ENCODE measurements around the gene C5. TPM values are rescaled to one million over a fixed set of nuclear protein-coding genes. Genes with fewer than 3 reads are reported as not detected.
"Not testable (repeated sequence)": the region's sequence is repeated elsewhere in the genome, so short reads cannot be mapped to it uniquely, and the experiment has no call there.

The C5 gene
- total RNA-seq, 5 donors from 2014 or later (not counting 1 experiment from before 2014, with no cell fraction given) = 0.90 to 2.4 (median 1.7) TPM

DNA sequence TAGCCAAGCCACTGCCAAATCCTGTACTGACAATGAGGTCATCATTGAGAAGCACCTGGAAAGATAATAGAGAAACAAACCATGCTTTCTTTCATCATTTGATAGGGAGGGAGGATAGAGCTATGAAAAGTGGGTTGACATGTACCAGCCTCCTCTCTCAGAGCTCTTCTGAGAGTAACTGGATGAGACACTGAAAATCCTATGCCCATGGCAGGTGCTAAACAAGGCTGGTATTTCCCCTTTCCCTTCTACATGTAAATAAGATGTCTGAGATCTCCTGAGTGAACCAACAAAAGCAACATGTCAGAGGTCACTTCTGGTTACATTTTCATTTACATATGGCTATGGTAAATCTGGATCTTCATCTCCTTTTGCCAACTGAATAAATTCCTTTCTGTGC, 78.1 kb downstream of the C5 start:
- Mint-ChIP-seq H3K36me3 (no peaks in the 10 kb centered on the region), H3K27ac (no peak overlapping the region), H3K4me3 (no peak overlapping the region), H3K4me1 (peaks cover 15 to 18% (median 17%) of the 10 kb centered on the region in 3 donors), H3K9me3 (no peaks in the 10 kb centered on the region), H3K27me3 (no peaks in the 10 kb centered on the region)
- POLR2A ChIA-PET = no interaction called here
- ATAC-seq (replicated peaks in 1 of 4) (no peak), DNase-seq (no peak)
- Histone ChIP-seq H3K27ac (ENCODE audit: low read length) (no peak overlapping the region), H3K27me3 (replicated peaks in 1 of 2; ENCODE audit: control insufficient read depth in 2 of 2, extremely low read depth in 1 of 2, insufficient read depth in 2 of 2, low read length in 1 of 2) (no peaks in the 10 kb centered on the region), H3K36me3 (ENCODE audit: control insufficient read depth in 2 of 2, extremely low read depth in 1 of 2, insufficient read depth in 1 of 2, low read length in 1 of 2) (no peaks in the 10 kb centered on the region), H3K4me3 (ENCODE audit: control insufficient read depth in 1 of 2, extremely low read depth in 1 of 2, low read length in 1 of 2) (no peak overlapping the region), H3K9me3 (no peaks in the 10 kb centered on the region), H3K4me1 (ENCODE audit: control insufficient read depth in 1 of 2, extremely low read depth in 1 of 2, insufficient read depth in 2 of 2, low read length in 2 of 2) (peaks cover 8 to 9% of the 10 kb centered on the region in 2 experiments)
- CTCF ChIA-PET = interaction anchor here in 1 of 2 donors (0.5 kb wide), 1 partner anchor 124 kb away, joined by 3 read pairs; no protein-coding TSS in a partner anchor

DNA sequence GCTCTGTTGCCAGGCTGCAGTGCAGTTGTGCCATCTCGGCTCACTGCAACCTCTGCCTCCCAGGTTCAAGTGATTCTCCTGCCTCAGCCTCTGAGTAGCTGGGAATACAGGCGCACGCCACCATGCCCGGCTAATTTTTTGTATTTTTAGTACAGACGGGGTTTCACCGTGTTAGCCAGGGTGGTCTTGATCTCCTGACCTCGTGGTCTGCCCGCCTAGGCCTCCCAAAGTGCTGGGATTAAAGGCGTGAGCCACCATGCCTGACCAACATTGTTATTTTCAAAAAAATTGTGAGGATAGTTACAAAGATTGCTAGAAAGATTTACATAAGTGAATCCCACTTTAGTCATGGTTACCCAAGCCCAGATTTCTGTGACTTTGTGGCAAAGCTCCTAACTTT, 78.6 kb downstream of the C5 start:
- H3K36me3 ChIP-seq (ENCODE audit: control insufficient read depth in 2 of 2, extremely low read depth in 1 of 2, insufficient read depth in 1 of 2, low read length in 1 of 2); H3K27ac Mint-ChIP-seq; H3K27ac ChIP-seq (ENCODE audit: low read length); H3K36me3 Mint-ChIP-seq; H3K9me3 ChIP-seq; DNase-seq; POLR2A ChIA-PET; ATAC-seq (replicated peaks in 1 of 4); H3K27me3 ChIP-seq (replicated peaks in 1 of 2; ENCODE audit: control insufficient read depth in 2 of 2, extremely low read depth in 1 of 2, insufficient read depth in 2 of 2, low read length in 1 of 2); H3K4me3 Mint-ChIP-seq; H3K27me3 Mint-ChIP-seq; H3K4me1 ChIP-seq (ENCODE audit: control insufficient read depth in 1 of 2, extremely low read depth in 1 of 2, insufficient read depth in 2 of 2, low read length in 2 of 2); H3K4me3 ChIP-seq (ENCODE audit: control insufficient read depth in 1 of 2, extremely low read depth in 1 of 2, low read length in 1 of 2); H3K9me3 Mint-ChIP-seq: not testable (repeated sequence)
- CTCF ChIA-PET = interaction anchor here in 1 of 2 donors (0.5 kb wide), 1 partner anchor 124 kb away, joined by 3 read pairs; no protein-coding TSS in a partner anchor
- H3K4me1 Mint-ChIP-seq = peaks cover 16 to 18% (median 17%) of the 10 kb centered on the region in 3 donors
- WGBS (ENCODE audit: insufficient coverage) = 89% methylated on average over 5 of the region's 9 CpGs

DNA sequence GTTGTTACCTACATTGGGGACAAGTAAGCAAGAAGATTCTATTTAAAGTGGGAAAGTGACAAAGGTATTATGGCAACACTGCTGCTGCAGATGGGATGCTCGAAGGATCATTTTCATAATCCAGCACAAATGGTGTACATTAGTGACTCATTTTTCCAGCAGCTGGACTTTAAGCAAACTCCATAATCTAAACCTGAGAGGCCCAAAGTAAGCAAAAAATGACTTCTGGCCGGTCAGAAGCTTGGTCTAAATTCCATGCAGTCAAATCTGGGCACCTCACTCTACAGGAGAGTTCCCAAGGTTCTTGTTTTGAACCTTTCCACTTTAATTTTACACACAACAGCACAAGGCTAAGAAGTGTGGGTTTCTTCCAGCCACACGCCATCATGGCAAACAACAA, 79.8 kb downstream of the C5 start:
- Mint-ChIP-seq H3K4me3 (no peak overlapping the region), H3K27me3 (no peaks in the 10 kb centered on the region), H3K27ac (no peak overlapping the region), H3K9me3 (no peaks in the 10 kb centered on the region), H3K4me1 (peaks cover 11 to 15% (median 11%) of the 10 kb centered on the region in 3 donors), H3K36me3 (no peaks in the 10 kb centered on the region)
- DNase-seq (no peak), ATAC-seq (replicated peaks in 1 of 4) (no peak)
- WGBS (ENCODE audit: insufficient coverage) = 100% methylated on average over 1 of the region's 3 CpGs
- no peaks in the 10 kb centered on the region for H3K36me3 ChIP-seq (ENCODE audit: control insufficient read depth in 2 of 2, extremely low read depth in 1 of 2, insufficient read depth in 1 of 2, low read length in 1 of 2)
- H3K9me3 ChIP-seq = no peaks in the 10 kb centered on the region
- POLR2A ChIA-PET = no interaction called here
- H3K27ac ChIP-seq (ENCODE audit: low read length) = no peak overlapping the region
- no peak overlapping the region for H3K4me3 ChIP-seq (ENCODE audit: control insufficient read depth in 1 of 2, extremely low read depth in 1 of 2, low read length in 1 of 2)
- no peaks in the 10 kb centered on the region for H3K27me3 ChIP-seq (replicated peaks in 1 of 2; ENCODE audit: control insufficient read depth in 2 of 2, extremely low read depth in 1 of 2, insufficient read depth in 2 of 2, low read length in 1 of 2)
- H3K4me1 ChIP-seq (ENCODE audit: control insufficient read depth in 1 of 2, extremely low read depth in 1 of 2, insufficient read depth in 2 of 2, low read length in 2 of 2) = peaks cover 4 to 7% of the 10 kb centered on the region in 2 experiments
- CTCF ChIA-PET = no interaction called here

DNA sequence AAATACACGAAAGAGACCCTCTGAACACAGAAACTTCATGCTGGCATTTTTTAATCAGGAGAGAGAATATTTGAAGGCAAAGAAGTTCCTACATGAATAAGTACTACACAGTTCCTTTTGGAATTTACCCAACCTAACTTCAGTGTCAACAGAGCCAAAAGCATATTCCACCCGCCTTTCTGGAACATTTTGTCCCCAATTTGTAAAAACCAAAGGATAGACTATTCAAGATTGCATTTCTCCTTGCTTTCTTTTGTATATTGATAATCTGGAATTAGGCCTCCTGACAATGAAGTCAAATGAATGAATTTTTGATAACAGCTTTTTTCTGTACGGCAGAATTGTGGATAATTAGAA, 84.1 kb downstream of the C5 start:
- no peak overlapping the region for H3K27ac ChIP-seq (ENCODE audit: low read length)
- H3K4me1 Mint-ChIP-seq = peaks cover 0 to 4% (median 0%) of the 10 kb centered on the region in 3 donors
- ChIA-PET POLR2A (no interaction called here), CTCF (no interaction called here)
- peaks cover 15% of the 10 kb centered on the region for H3K36me3 Mint-ChIP-seq
- H3K4me3 ChIP-seq (ENCODE audit: control insufficient read depth in 1 of 2, extremely low read depth in 1 of 2, low read length in 1 of 2) = no peak overlapping the region
- no peaks in the 10 kb centered on the region for H3K36me3 ChIP-seq (ENCODE audit: control insufficient read depth in 2 of 2, extremely low read depth in 1 of 2, insufficient read depth in 1 of 2, low read length in 1 of 2)
- H3K27ac Mint-ChIP-seq = no peak overlapping the region
- no peaks in the 10 kb centered on the region for H3K4me1 ChIP-seq (ENCODE audit: control insufficient read depth in 1 of 2, extremely low read depth in 1 of 2, insufficient read depth in 2 of 2, low read length in 2 of 2)
- no peak overlapping the region for H3K4me3 Mint-ChIP-seq
- DNase-seq (no peak), ATAC-seq (replicated peaks in 1 of 4) (no peak)
- 100% methylated on average over 1 of the region's 3 CpGs for WGBS (ENCODE audit: insufficient coverage)
- H3K27me3 ChIP-seq (replicated peaks in 1 of 2; ENCODE audit: control insufficient read depth in 2 of 2, extremely low read depth in 1 of 2, insufficient read depth in 2 of 2, low read length in 1 of 2) = no peaks in the 10 kb centered on the region
- no peaks in the 10 kb centered on the region for H3K9me3 ChIP-seq
- no peaks in the 10 kb centered on the region for H3K27me3 Mint-ChIP-seq
- no peaks in the 10 kb centered on the region for H3K9me3 Mint-ChIP-seq

DNA sequence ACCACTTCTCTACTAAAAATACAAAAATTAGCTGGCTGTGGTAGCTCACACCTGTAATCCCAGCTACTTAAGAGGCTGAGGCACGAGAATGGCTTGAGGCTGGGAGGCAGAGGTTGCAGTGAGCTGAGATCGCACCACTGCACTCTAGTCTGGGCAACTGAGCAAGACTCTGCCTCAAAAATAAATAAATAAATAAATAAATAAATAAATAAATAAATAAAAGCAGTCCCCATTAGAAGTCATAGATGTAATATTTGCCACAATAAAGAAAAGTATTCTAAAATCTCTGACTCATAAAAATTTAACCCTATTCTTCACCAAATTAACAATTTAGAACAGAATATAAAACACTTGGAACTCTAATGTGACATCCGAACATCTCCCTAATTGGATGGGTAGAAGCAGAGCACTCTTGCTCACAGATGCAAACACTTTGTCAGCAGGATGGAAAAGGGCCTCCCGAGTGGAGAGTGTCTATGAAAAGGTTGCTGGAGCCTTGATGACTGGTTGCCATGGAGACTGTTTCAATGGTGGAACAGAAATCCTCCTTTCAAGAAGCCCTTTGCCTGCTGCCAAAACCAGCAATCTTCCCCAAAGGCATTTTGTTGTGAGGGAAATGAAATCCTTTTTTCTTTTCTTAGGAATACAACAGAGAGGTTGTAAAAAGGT, 84.6 kb downstream of the C5 start:
- H3K4me1 Mint-ChIP-seq = peaks cover 0 to 4% (median 0%) of the 10 kb centered on the region in 3 donors
- ChIA-PET POLR2A (no interaction called here), CTCF (no interaction called here)
- no peak overlapping the region for H3K27ac Mint-ChIP-seq
- Histone ChIP-seq H3K36me3 (ENCODE audit: control insufficient read depth in 2 of 2, extremely low read depth in 1 of 2, insufficient read depth in 1 of 2, low read length in 1 of 2) (no peaks in the 10 kb centered on the region), H3K27ac (ENCODE audit: low read length) (no peak overlapping the region), H3K4me3 (ENCODE audit: control insufficient read depth in 1 of 2, extremely low read depth in 1 of 2, low read length in 1 of 2) (no peak overlapping the region), H3K4me1 (ENCODE audit: control insufficient read depth in 1 of 2, extremely low read depth in 1 of 2, insufficient read depth in 2 of 2, low read length in 2 of 2) (no peaks in the 10 kb centered on the region), H3K27me3 (replicated peaks in 1 of 2; ENCODE audit: control insufficient read depth in 2 of 2, extremely low read depth in 1 of 2, insufficient read depth in 2 of 2, low read length in 1 of 2) (no peaks in the 10 kb centered on the region), H3K9me3 (no peaks in the 10 kb centered on the region)
- no peaks in the 10 kb centered on the region for H3K9me3 Mint-ChIP-seq
- ATAC-seq (replicated peaks in 1 of 4) (no peak), DNase-seq (no peak)
- no peak overlapping the region for H3K4me3 Mint-ChIP-seq
- WGBS (ENCODE audit: insufficient coverage) = 100% methylated on average over 1 of the region's 4 CpGs
- H3K36me3 Mint-ChIP-seq = peaks cover 15% of the 10 kb centered on the region
- no peaks in the 10 kb centered on the region for H3K27me3 Mint-ChIP-seq

DNA sequence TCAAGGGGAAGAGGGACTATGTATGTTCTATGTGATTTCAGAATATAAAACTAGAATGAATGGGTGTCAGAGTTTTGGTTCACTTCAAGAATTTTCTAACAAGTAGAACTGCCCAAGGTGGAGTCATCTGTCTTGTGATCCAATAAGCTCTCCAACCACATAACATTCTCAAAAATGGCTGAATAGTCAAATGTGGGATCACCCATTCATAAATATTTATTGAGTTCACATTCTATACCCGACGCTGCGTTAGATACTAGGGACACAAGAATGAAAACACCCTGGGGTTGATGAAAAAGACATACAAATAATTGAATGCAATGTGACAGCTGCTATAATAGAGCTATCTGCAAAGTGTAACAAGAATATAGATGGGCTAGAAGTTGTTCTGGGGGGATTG, 88.1 kb downstream of the C5 start:
- no peaks in the 10 kb centered on the region for H3K36me3 ChIP-seq (ENCODE audit: control insufficient read depth in 2 of 2, extremely low read depth in 1 of 2, insufficient read depth in 1 of 2, low read length in 1 of 2)
- ATAC-seq (replicated peaks in 1 of 4) (no peak), DNase-seq (no peak)
- peaks cover 0 to 4% (median 0%) of the 10 kb centered on the region in 3 donors for H3K4me1 Mint-ChIP-seq
- no peak overlapping the region for H3K27ac Mint-ChIP-seq
- H3K9me3 Mint-ChIP-seq = no peaks in the 10 kb centered on the region
- H3K27me3 Mint-ChIP-seq = no peaks in the 10 kb centered on the region
- WGBS (ENCODE audit: insufficient coverage) = no CpG with 5 or more reads among the region's 3 CpGs
- POLR2A ChIA-PET = no interaction called here
- no peaks in the 10 kb centered on the region for H3K4me1 ChIP-seq (ENCODE audit: control insufficient read depth in 1 of 2, extremely low read depth in 1 of 2, insufficient read depth in 2 of 2, low read length in 2 of 2)
- no peaks in the 10 kb centered on the region for H3K27me3 ChIP-seq (replicated peaks in 1 of 2; ENCODE audit: control insufficient read depth in 2 of 2, extremely low read depth in 1 of 2, insufficient read depth in 2 of 2, low read length in 1 of 2)
- no peak overlapping the region for H3K4me3 ChIP-seq (ENCODE audit: control insufficient read depth in 1 of 2, extremely low read depth in 1 of 2, low read length in 1 of 2)
- H3K9me3 ChIP-seq = no peaks in the 10 kb centered on the region
- H3K27ac ChIP-seq (ENCODE audit: low read length) = no peak overlapping the region
- CTCF ChIA-PET = no interaction called here
- peaks cover 15% of the 10 kb centered on the region for H3K36me3 Mint-ChIP-seq
- no peak overlapping the region for H3K4me3 Mint-ChIP-seq

DNA sequence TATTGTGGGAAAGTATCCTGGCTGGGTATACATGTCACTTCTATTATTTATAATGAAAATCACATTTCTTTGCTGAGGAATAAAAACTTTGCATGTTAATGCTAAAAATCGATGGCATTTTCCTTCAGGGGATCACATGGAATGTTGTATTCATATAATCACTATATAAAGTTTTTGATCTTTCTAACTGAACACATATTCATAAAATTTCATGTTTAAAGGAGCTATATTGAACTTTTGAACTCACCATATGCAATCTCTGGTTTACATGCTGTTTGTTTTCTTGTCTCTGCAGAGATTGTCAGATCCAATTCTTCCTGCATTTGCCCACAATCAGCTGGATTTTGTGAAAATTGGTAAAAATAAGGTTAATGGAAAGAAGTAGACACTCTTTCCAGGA, 90.1 kb downstream of the C5 start:
- no peaks in the 10 kb centered on the region for H3K4me1 ChIP-seq (ENCODE audit: control insufficient read depth in 1 of 2, extremely low read depth in 1 of 2, insufficient read depth in 2 of 2, low read length in 2 of 2)
- Mint-ChIP-seq H3K27ac (no peak overlapping the region), H3K36me3 (peaks cover 15% of the 10 kb centered on the region), H3K27me3 (no peaks in the 10 kb centered on the region), H3K4me3 (no peak overlapping the region), H3K9me3 (no peaks in the 10 kb centered on the region), H3K4me1 (no peaks in the 10 kb centered on the region)
- H3K36me3 ChIP-seq (ENCODE audit: control insufficient read depth in 2 of 2, extremely low read depth in 1 of 2, insufficient read depth in 1 of 2, low read length in 1 of 2) = no peaks in the 10 kb centered on the region
- no peak overlapping the region for H3K4me3 ChIP-seq (ENCODE audit: control insufficient read depth in 1 of 2, extremely low read depth in 1 of 2, low read length in 1 of 2)
- H3K27ac ChIP-seq (ENCODE audit: low read length) = no peak overlapping the region
- no CpG with 5 or more reads among the region's 1 CpG for WGBS (ENCODE audit: insufficient coverage)
- H3K9me3 ChIP-seq = no peaks in the 10 kb centered on the region
- ChIA-PET POLR2A (no interaction called here), CTCF (interaction anchor here (1.1 to 1.6 kb wide), 2 partner anchors 22 to 113 kb away, joined by 3 read pairs; no protein-coding TSS in a partner anchor)
- DNase-seq (no peak), ATAC-seq (replicated peaks in 1 of 4) (no peak)
- no peaks in the 10 kb centered on the region for H3K27me3 ChIP-seq (replicated peaks in 1 of 2; ENCODE audit: control insufficient read depth in 2 of 2, extremely low read depth in 1 of 2, insufficient read depth in 2 of 2, low read length in 1 of 2)
